Measurements from ENCODE around the gene SH3GL2.

Gene SH3GL2

DNA sequence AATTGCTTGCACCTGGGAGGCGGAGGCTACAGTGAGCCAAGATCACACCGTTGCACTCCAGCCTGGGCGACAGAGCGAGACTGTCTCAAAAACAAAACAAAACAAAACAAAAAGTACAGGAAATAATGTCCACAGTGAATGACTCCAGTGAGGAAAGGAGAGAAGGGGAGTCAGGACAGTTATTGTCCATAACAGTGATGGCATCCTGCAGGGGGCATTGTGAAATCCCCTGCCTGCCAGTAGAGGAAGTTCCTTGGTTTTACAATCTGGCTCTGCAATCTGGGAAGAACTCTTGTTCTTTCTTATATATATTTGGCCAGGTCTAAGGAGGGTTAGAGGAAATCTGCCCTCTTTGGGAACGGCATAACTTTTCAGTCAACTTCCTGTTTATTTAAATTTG is 8.2 kb downstream of the SH3GL2 start:
- TF ChIP-seq, protein P1, sequence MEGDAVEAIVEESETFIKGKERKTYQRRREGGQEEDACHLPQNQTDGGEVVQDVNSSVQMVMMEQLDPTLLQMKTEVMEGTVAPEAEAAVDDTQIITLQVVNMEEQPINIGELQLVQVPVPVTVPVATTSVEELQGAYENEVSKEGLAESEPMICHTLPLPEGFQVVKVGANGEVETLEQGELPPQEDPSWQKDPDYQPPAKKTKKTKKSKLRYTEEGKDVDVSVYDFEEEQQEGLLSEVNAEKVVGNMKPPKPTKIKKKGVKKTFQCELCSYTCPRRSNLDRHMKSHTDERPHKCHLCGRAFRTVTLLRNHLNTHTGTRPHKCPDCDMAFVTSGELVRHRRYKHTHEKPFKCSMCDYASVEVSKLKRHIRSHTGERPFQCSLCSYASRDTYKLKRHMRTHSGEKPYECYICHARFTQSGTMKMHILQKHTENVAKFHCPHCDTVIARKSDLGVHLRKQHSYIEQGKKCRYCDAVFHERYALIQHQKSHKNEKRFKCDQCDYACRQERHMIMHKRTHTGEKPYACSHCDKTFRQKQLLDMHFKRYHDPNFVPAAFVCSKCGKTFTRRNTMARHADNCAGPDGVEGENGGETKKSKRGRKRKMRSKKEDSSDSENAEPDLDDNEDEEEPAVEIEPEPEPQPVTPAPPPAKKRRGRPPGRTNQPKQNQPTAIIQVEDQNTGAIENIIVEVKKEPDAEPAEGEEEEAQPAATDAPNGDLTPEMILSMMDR (IDR thresholded peaks at IDR 0.05; ENCODE audit: low read depth, low read length, missing control alignments) = no peak
- DNase-seq (ENCODE audit: low read depth) = no peak

DNA sequence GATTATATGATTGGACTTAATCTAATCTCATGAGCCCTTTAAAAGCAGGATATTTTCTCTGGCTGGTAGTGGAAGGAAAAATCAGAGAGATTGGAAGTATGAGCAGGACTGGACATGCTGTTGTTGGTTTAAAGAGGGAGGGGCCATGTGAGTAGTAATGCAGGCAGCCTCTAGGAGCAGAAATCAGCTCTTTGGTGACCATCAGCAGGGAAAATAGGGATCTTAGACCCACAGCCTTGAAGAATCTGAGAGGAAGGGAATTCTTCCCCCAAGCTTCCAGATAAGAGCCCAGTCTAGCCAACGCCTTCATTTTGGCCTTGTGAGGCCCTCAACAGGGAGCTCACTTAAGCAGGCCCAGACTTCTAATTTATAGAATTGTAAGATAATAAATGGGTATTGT is 9.5 kb downstream of the SH3GL2 start:
- no peak for DNase-seq (ENCODE audit: low read depth)
- H3K4me3 ChIP-seq (ENCODE audit: low read depth, low read length) = no peak overlapping the region
- TF ChIP-seq, protein P1 (IDR thresholded peaks at IDR 0.05; ENCODE audit: low read depth, low read length, missing control alignments) = no peak

More for the DNA sequence above, 8.2 kb downstream of the SH3GL2 start:
- H3K4me3 ChIP-seq (ENCODE audit: low read depth, low read length) = no peak overlapping the region

DNA sequence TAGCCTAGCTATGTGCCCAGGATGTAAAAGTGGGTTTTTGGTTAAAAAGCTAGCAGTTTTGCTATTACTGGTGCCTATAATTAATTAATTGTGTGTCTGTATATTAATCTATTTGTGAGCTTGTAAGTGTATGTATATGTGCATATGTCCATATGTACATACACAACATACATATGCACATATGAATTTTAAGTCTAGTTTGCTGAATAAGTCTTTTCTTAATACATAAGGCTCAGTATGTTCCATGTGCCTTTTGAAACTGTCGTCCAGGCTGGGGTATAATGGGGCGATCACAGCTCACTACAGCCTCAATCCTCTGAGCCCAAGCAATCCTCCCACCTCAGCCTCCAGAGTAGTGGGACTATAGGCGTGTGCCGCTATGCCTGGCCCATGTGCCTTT is 10.1 kb downstream of the SH3GL2 start:
- H3K4me3 ChIP-seq (ENCODE audit: low read depth, low read length) = no peak overlapping the region
- TF ChIP-seq, protein P1 (IDR thresholded peaks at IDR 0.05; ENCODE audit: low read depth, low read length, missing control alignments) = no peak
- no peak for DNase-seq (ENCODE audit: low read depth)

DNA sequence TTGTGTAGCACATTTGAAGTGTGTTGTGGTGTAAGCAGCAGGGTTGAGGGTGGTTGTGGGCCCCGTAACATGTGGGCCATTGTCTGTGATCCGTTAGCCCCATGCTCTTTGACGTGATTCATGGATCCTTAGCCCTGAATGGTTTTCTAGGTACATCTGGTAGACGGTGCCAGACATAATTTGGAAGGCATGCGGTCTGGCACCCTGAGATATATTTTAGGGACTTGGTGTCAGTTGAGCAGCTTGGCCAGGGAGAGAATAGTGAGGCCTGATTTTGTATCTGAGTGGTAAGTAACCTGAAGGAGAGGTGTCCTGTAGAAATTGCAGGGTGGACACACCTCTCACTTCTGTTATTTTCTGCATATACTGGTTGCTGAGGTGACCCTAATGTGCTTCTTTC is 10.9 kb downstream of the SH3GL2 start:
- H3K4me3 ChIP-seq (ENCODE audit: low read depth, low read length) = no peak overlapping the region
- no peak for DNase-seq (ENCODE audit: low read depth)
- TF ChIP-seq, protein P1 (IDR thresholded peaks at IDR 0.05; ENCODE audit: low read depth, low read length, missing control alignments) = no peak

DNA sequence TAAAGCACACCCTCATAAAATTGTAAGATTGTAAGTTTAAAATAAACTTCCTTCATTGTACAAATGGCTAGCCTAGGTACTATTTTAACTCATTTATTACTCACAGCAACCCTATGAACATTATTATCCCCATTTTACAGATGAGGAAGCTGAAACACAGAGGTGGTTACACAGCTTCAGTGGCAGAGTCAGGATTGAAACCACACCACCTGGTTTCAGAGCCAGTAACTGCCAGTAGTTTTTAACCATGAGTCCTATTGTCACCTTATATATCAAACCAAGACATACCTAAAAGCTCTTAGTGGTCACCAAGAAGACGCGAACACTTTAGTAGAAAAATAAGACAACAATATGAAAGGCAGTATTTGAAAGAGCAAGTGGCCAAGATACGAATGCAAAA is 16.1 kb downstream of the SH3GL2 start:
- H3K4me3 ChIP-seq (ENCODE audit: low read depth, low read length) = no peak overlapping the region
- no peak for DNase-seq (ENCODE audit: low read depth)
- TF ChIP-seq, protein P1 (IDR thresholded peaks at IDR 0.05; ENCODE audit: low read depth, low read length, missing control alignments) = no peak

DNA sequence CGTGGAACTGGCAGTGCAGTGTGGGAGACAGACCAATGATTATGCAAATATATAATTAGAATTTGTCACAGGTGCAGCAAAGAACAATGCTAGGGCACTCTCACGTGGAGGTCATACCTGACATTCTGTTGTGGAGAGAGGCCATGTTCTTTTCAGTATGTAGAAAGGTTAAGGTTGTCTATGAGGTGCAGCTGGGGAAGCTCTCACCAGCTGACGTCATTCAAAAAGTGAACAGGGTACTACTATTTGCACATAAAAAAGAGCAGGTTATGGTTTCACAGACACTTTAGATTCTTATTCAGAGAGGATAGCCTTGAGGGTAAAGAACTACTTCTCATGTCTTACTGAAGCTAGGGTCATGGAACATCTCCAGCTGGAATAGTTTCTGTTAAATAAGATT is 19.1 kb downstream of the SH3GL2 start:
- TF ChIP-seq, protein P1 (IDR thresholded peaks at IDR 0.05; ENCODE audit: low read depth, low read length, missing control alignments) = no peak
- DNase-seq (ENCODE audit: low read depth) = no peak
- H3K4me3 ChIP-seq (ENCODE audit: low read depth, low read length) = no peak overlapping the region

DNA sequence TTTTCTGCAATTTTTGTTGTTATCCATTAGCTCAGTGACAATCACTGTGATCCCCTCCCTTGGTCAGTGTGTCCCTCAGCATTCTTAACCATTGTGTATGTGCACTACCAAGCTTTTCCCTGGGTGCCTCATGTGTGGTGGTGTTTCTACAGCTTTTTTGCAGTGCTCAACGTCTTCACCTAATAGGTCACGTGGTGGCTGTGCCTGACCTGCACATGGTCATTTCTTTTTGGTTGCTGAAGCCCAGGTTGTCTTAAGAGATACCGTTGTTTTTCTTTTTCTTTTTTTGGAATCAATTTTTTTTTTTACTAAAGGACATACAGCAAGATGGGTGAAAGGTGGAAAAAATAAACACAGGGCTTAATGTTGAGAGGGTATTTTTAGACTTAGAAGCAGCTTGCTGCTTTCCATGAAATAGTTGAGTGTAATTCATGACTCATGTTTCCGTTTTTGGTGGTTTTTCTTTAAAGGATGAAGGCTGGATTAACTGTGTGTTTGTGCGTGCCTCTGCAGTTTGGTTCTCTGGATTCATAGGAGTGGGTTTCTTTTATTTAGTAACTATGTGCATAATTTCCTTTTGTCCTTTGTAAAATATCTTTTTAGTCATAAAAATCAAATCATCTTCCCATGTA is 22.2 kb downstream of the SH3GL2 start:
- no peak overlapping the region for H3K4me3 ChIP-seq (ENCODE audit: low read depth, low read length)
- no peak for DNase-seq (ENCODE audit: low read depth)
- TF ChIP-seq, protein P1 (IDR thresholded peaks at IDR 0.05; ENCODE audit: low read depth, low read length, missing control alignments) = no peak
